IPS-20b (cell line): Measurements from ENCODE around the gene DLG1.
"Not testable (repeated sequence)": the region's sequence is repeated elsewhere in the genome, so short reads cannot be mapped to it uniquely, and the experiment has no call there.

ENCODE experiments used
- H3K27ac ChIP-seq: one replicate; pipeline ENCODE4 v1.5.1; 2013; ENCODE audit warnings: low read length
- H3K27me3 ChIP-seq: 2 replicates; pipeline ENCODE4 v1.6.1; 2013; ENCODE audit warnings: mild to moderate bottlenecking, low read length, inconsistent platforms; ENCODE audit not compliant: insufficient read depth
- H3K36me3 ChIP-seq: 2 replicates; pipeline ENCODE4 v1.6.1; 2013; ENCODE audit warnings: low read depth, mild to moderate bottlenecking, inconsistent platforms, low read length, moderate library complexity; ENCODE audit not compliant: insufficient read depth
- H3K4me1 ChIP-seq: 2 replicates; pipeline ENCODE4 v1.6.1; 2013; ENCODE audit warnings: mild to moderate bottlenecking, control low read depth, inconsistent platforms, low read length, moderate library complexity; ENCODE audit not compliant: insufficient read depth
- H3K4me3 ChIP-seq: 2 replicates; pipeline ENCODE4 v1.5.1; 2013; ENCODE audit warnings: mild to moderate bottlenecking, low read length, inconsistent platforms
- H3K9ac ChIP-seq: 2 replicates; pipeline ENCODE4 v1.6.1; 2013; ENCODE audit warnings: low read depth, mild to moderate bottlenecking, inconsistent platforms, low read length, moderate library complexity
- H3K9me3 ChIP-seq: 2 replicates; pipeline ENCODE4 v1.6.1; 2013; ENCODE audit warnings: mild to moderate bottlenecking, low read depth, low read length, inconsistent platforms; ENCODE audit not compliant: insufficient read depth

DLG1 gene

DNA sequence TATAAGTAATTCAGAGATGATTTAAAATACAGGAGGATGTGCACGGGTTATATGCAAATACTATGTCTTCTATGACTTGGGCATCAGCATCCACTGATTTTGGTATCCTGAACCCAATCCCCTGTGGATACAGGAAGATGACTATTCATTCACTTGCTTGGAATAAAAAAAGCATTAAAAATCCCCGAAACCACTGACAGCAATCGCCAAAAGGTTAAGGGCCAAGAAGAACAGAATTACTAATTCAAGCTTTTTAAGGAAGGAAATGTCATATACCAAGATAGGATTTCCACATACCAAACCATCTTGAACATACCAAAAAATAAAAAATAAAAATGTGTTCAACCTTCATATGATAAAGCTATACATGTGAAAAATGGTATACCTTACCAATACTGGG is 93.7 kb downstream of the DLG1 start:
- peaks cover 61% of the 10 kb centered on the region for H3K4me1 ChIP-seq
- H3K27me3 ChIP-seq: no peaks in the 10 kb centered on the region

DNA sequence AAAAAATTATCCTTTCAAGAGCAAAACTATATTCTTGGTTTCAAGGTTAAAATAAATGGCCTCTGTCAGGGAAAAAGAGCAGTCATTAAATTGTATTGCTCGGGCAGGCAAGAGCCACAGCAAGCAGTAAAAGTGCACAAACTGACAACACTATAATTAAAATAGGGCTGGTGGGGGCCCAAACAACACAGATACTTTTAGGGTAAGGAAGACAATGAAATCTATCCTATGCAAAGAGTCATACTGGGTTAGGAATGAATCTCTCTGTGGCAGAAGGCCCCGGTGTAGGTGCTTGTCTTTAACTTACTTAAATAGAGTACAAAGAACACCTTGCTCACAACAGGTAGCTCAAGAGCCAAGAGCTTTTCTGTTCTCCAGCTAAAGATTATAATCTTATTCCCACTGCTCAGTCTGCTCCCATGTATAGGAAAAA is 94.7 kb downstream of the DLG1 start:
- Histone ChIP-seq H3K9me3 (no peaks in the 10 kb centered on the region), H3K9ac (0 out of 2 replicates have a peak overlapping the region, but pooled peaks have one; percentile 43), H3K4me1 (peaks cover 52% of the 10 kb centered on the region), H3K27ac (no peak overlapping the region), H3K27me3 (no peaks in the 10 kb centered on the region), H3K36me3 (no peaks in the 10 kb centered on the region), H3K4me3 (peak overlapping the region; percentile 43)

More for the DNA sequence above, 93.7 kb downstream of the DLG1 start:
- Histone ChIP-seq H3K36me3 (no peaks in the 10 kb centered on the region), H3K9me3 (no peaks in the 10 kb centered on the region), H3K27ac (no peak overlapping the region), H3K9ac (no peak overlapping the region), H3K4me3 (no peak overlapping the region)

- Histone ChIP-seq H3K4me3 (no peak overlapping the region), H3K9ac (peak overlapping the region; percentile 39), H3K27ac (no peak overlapping the region), H3K9me3 (no peaks in the 10 kb centered on the region), H3K36me3 (no peaks in the 10 kb centered on the region), H3K4me1 (peaks cover 42% of the 10 kb centered on the region), H3K27me3 (no peaks in the 10 kb centered on the region)
Observed at GRCh38 chr3:197202694-197203093, 95.7 kb downstream of the DLG1 start.

- Histone ChIP-seq H3K27me3 (no peaks in the 10 kb centered on the region), H3K4me1 (peaks cover 34% of the 10 kb centered on the region), H3K27ac (no peak overlapping the region), H3K9me3 (no peaks in the 10 kb centered on the region), H3K36me3 (no peaks in the 10 kb centered on the region), H3K9ac (no peak overlapping the region), H3K4me3 (no peak overlapping the region)
Observed at GRCh38 chr3:197201791-197202452, 96.5 kb downstream of the DLG1 start.

DNA sequence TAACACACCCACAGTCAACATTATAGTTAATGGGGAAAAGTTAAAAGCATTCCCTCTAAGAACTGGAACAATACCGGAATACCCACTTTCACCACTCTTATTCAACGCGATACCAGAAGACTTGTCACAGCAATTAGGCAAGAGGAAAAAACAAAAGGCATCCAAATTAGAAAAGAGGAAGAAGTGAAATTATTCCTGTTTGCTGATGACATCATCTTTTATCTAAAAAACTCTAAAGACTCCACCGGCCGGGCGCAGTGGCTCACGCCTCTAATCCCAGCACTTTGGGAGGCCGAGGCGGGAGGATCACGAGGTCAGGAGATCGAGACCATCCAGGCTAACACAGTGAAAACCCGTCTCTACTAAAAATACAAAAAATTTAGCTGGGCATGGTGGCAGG is 97.6 kb downstream of the DLG1 start:
- peaks cover 32% of the 10 kb centered on the region for H3K4me1 ChIP-seq
- H3K9ac ChIP-seq, H3K36me3 ChIP-seq, H3K27me3 ChIP-seq, H3K27ac ChIP-seq, H3K9me3 ChIP-seq, H3K4me3 ChIP-seq: not testable (repeated sequence)

- Histone ChIP-seq H3K9ac (no peak overlapping the region), H3K4me3 (no peak overlapping the region), H3K9me3 (no peaks in the 10 kb centered on the region), H3K27me3 (no peaks in the 10 kb centered on the region), H3K4me1 (no peaks in the 10 kb centered on the region), H3K27ac (no peak overlapping the region), H3K36me3 (peaks cover 9% of the 10 kb centered on the region; the same call in 1 of the 2 replicates)
Observed at GRCh38 chr3:197197334-197197733, 101.1 kb downstream of the DLG1 start.

- Histone ChIP-seq H3K27ac (no peak overlapping the region), H3K4me3 (no peak overlapping the region), H3K4me1 (no peaks in the 10 kb centered on the region), H3K9ac (no peak overlapping the region), H3K9me3 (no peaks in the 10 kb centered on the region), H3K36me3 (peaks cover 9% of the 10 kb centered on the region; the same call in 1 of the 2 replicates), H3K27me3 (no peaks in the 10 kb centered on the region)
Observed at GRCh38 chr3:197196192-197196591, 102.2 kb downstream of the DLG1 start.

- Histone ChIP-seq H3K4me3 (no peak overlapping the region), H3K4me1 (no peaks in the 10 kb centered on the region; the same call in 1 of the 2 replicates), H3K9me3 (no peaks in the 10 kb centered on the region), H3K36me3 (peaks cover 9% of the 10 kb centered on the region; the same call in 1 of the 2 replicates), H3K27me3 (no peaks in the 10 kb centered on the region), H3K9ac (no peak overlapping the region), H3K27ac (no peak overlapping the region)
Observed at GRCh38 chr3:197195326-197195725, 103.1 kb downstream of the DLG1 start.

DNA sequence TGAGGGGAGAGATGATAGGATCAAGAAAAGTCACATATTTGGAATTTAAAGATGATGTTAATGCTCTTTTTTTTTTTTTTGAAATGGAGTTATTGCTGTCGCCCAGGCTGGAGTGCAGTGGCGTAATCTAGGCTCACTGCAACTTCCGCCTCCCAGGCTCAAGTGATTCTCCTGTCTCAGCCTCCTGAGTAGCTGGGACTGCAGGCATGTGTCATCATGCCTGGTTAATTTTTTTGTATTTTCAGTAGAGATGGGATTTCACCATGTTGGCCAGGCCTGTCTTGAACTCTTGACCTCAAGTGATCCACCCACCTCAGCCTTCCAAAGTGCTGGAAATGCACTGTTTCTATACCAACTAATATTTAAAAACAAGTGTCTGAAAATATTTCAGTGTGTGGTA is 104.7 kb downstream of the DLG1 start:
- not testable (repeated sequence) for H3K9me3 ChIP-seq

GRCh38 chr3:197191897-197192296 is 106.5 kb downstream of the DLG1 start:
- peaks cover 9% of the 10 kb centered on the region; the same call in 1 of the 2 replicates for H3K36me3 ChIP-seq
- no peaks in the 10 kb centered on the region; the same call in none of the 2 replicates for H3K4me1 ChIP-seq
- no peak overlapping the region for H3K27ac ChIP-seq
- H3K9me3 ChIP-seq: no peaks in the 10 kb centered on the region
- no peak overlapping the region for H3K4me3 ChIP-seq
- no peak overlapping the region for H3K9ac ChIP-seq
- no peaks in the 10 kb centered on the region for H3K27me3 ChIP-seq

More for the DNA sequence above, 104.7 kb downstream of the DLG1 start:
- H3K36me3 ChIP-seq, H3K27me3 ChIP-seq, H3K27ac ChIP-seq, H3K9ac ChIP-seq, H3K4me1 ChIP-seq, H3K4me3 ChIP-seq: not testable (repeated sequence)

GRCh38 chr3:197189623-197190022 is 108.8 kb downstream of the DLG1 start:
- H3K9ac ChIP-seq: no peak overlapping the region
- no peaks in the 10 kb centered on the region for H3K9me3 ChIP-seq
- no peak overlapping the region for H3K27ac ChIP-seq
- peaks cover 9% of the 10 kb centered on the region; the same call in 1 of the 2 replicates for H3K36me3 ChIP-seq
- H3K4me1 ChIP-seq: peaks cover 4% of the 10 kb centered on the region
- no peak overlapping the region for H3K4me3 ChIP-seq
- no peaks in the 10 kb centered on the region for H3K27me3 ChIP-seq

DNA sequence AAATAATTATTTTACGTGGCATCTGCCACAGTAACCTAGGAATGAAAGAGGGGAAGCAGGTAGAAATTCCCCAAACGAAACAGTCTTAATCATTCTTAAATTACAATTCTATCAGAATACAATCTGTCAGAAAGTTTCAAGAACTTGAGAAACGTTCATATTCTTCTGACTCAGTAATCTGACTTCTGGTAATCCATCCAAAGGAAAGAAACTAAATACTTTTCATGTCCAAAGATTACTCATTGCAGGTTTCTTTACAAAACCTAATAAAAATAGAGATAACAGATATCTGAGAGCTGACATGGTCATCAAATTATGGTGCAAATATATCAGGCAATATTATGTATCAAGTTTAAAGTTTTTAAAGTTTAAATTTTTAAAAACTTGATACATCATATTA is 109.4 kb downstream of the DLG1 start:
- Histone ChIP-seq H3K27me3 (no peaks in the 10 kb centered on the region), H3K9me3 (no peaks in the 10 kb centered on the region), H3K4me1 (peaks cover 9% of the 10 kb centered on the region), H3K9ac (no peak overlapping the region), H3K4me3 (no peak overlapping the region), H3K36me3 (0 out of 2 replicates have a peak, but pooled peaks cover 5% of the 10 kb centered on the region), H3K27ac (no peak overlapping the region)
